Mucosa of rectum (tissue), 2 donors: ENCODE data around the gene METTL9.
"Not testable (repeated sequence)": the region's sequence is repeated elsewhere in the genome, so short reads cannot be mapped to it uniquely, and the experiment has no call there.

Experiments
- H3K27ac ChIP-seq, 2 donors: one replicate each; pipeline ENCODE4 v1.7.0; 2013; ENCODE audit warnings: inconsistent platforms in 2 of 2, low read depth in 2 of 2, low read length in 2 of 2
- H3K27me3 ChIP-seq, 2 donors: one replicate each; pipeline ENCODE4 v1.7.0; 2013; ENCODE audit warnings: low read length in 2 of 2; ENCODE audit not compliant: control insufficient read depth in 2 of 2, insufficient read depth in 2 of 2
- H3K36me3 ChIP-seq, 2 donors: one replicate each; pipeline ENCODE4 v1.7.0; 2013; ENCODE audit warnings: low read length in 2 of 2; ENCODE audit not compliant: control insufficient read depth in 2 of 2, insufficient read depth in 2 of 2
- H3K4me1 ChIP-seq, 2 donors: one replicate each; pipeline ENCODE4 v1.7.0; 2013; ENCODE audit warnings: low read length in 2 of 2, mild to moderate bottlenecking in 1 of 2; ENCODE audit not compliant: control insufficient read depth in 2 of 2, insufficient read depth in 2 of 2
- H3K4me3 ChIP-seq, 2 donors: one replicate each; pipeline ENCODE4 v1.7.0; 2013; ENCODE audit warnings: low read length in 2 of 2
- H3K9ac ChIP-seq, 2 donors: one replicate each; pipeline ENCODE4 v1.7.0; 2013; ENCODE audit warnings: low read length in 2 of 2, low read depth in 1 of 2, mild to moderate bottlenecking in 1 of 2
- H3K9me3 ChIP-seq, 2 donors: one replicate each; pipeline ENCODE4 v1.7.0; 2013; ENCODE audit warnings: low read length in 2 of 2; ENCODE audit not compliant: control insufficient read depth in 2 of 2
- donor health status: healthy.
- donor health status: Normal muscosa, but diverticular disease.

Gene METTL9

GRCh38 chr16:21599122-21600030 is at the start of gene METTL9:
METTL9 (plus strand) TSS chr16:21599577; CDS start chr16:21599734, 157 bp downstream.
- no peaks in the 10 kb centered on the region for H3K9me3 ChIP-seq
- peaks cover 9 to 22% of the 10 kb centered on the region in 2 donors for H3K4me1 ChIP-seq
- H3K9ac ChIP-seq, result peak within 1 kb of the TSS; percentile 97 to 98
- peak within 1 kb of the TSS; percentile 93 to 96 for H3K27ac ChIP-seq
- peak within 1 kb of the TSS; percentile 96 to 99 for H3K4me3 ChIP-seq
- no peaks in the 10 kb centered on the region for H3K36me3 ChIP-seq
- no peaks in the 10 kb centered on the region for H3K27me3 ChIP-seq

- not testable (repeated sequence) for H3K4me1 ChIP-seq, H3K4me3 ChIP-seq, H3K27me3 ChIP-seq, H3K9me3 ChIP-seq, H3K36me3 ChIP-seq, H3K27ac ChIP-seq, H3K9ac ChIP-seq
Observed at GRCh38 chr16:21549975-21550374, 49.4 kb upstream of the METTL9 start.

GRCh38 chr16:21550435-21550834 is 48.9 kb upstream of the METTL9 start:
- not testable (repeated sequence) for H3K9ac ChIP-seq, H3K27me3 ChIP-seq, H3K4me1 ChIP-seq, H3K36me3 ChIP-seq, H3K4me3 ChIP-seq, H3K27ac ChIP-seq, H3K9me3 ChIP-seq

DNA sequence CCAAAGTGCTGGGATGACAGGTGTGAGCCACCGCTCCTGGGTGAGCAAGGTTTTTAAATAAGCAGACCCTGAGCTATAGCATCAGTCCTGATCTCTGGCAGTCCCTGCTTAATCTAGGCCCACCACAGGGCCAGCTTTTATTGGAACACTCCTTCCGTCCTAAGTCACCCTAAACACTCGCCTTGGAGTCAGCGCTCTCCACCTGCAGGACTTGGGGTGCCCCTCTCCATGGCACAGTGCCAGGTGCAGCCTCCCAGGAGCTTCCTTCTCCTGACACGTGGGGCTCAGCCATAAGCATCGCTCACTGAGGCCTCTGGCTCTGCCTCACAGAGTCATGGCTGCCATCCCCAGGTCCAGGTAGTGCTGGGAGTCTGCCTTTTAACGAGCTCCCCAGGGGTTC is 48.3 kb upstream of the METTL9 start:
- H3K9me3 ChIP-seq, H3K27ac ChIP-seq, H3K9ac ChIP-seq, H3K36me3 ChIP-seq, H3K4me3 ChIP-seq, H3K27me3 ChIP-seq, H3K4me1 ChIP-seq: not testable (repeated sequence)

DNA sequence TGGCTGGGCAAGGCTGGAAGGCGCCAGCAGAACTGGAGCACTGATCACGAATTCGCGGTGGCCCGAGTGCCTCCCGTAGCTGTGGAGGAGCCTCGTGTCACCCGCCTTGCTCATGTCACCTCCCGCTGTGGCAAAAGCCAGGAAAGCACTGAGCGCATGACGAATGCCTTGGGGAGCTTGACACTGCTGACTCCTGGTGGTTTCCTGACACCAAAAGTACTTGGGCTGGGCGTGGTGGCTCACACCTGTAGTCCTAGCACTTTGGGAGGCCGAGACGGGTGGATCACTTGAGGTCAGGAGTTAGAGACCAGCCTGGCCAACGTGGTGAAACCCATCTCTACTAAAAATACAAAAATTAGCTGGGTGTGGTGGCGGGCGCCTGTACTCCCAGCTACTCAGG is 47.8 kb upstream of the METTL9 start:
- H3K9me3 ChIP-seq, H3K27ac ChIP-seq, H3K4me3 ChIP-seq, H3K4me1 ChIP-seq, H3K9ac ChIP-seq, H3K36me3 ChIP-seq, H3K27me3 ChIP-seq: not testable (repeated sequence)

- not testable (repeated sequence) for H3K9ac ChIP-seq, H3K4me1 ChIP-seq, H3K27ac ChIP-seq, H3K27me3 ChIP-seq, H3K9me3 ChIP-seq, H3K4me3 ChIP-seq, H3K36me3 ChIP-seq
Observed at GRCh38 chr16:21553481-21554296, 45.7 kb upstream of the METTL9 start.

DNA sequence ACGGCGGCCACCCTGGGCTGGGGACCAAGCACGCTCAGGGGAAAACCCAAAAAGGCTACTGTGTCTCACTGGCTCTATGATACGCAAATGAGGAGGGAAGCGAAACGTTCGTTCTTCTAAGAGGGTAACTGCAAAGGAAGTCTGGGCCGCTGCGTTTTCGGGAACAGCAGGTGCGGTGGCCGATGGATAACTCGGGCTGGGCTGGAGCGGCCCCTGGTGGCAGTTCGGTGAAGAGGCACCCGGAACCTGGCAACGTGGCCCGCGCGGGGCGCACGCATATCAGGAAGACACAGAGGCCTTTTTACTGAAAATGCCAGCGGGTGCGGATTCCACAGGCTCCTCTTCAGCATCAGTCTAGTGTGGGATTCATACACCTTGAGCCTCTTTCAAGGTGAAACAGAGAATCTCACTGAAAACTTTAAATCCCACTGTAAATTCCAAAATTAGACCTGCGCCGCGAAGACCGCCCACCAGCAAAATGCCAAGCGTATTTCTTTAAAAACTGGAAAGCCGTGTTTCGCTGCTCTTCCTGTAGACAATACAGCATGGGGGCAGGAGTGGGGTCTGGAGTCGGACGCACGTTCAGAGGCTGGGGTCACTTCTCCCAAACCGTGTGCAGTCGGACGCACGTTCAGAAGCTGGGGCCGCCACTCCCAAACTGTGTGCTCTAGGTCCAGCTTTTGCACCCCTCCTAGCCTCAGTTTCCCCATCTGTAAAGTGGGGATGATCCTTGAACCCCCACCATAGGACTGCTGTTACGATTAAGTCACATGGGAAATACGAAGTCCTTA is 44.4 kb upstream of the METTL9 start:
- Histone ChIP-seq H3K9me3 (no peaks in the 10 kb centered on the region), H3K27ac (no peak overlapping the region), H3K36me3 (no peaks in the 10 kb centered on the region), H3K4me3 (peak overlapping the region; percentile 21 to 64), H3K4me1 (peaks cover 3 to 8% of the 10 kb centered on the region in 2 donors), H3K9ac (peak overlapping the region; percentile 39 to 65), H3K27me3 (peaks cover 0 to 5% of the 10 kb centered on the region in 2 donors)

DNA sequence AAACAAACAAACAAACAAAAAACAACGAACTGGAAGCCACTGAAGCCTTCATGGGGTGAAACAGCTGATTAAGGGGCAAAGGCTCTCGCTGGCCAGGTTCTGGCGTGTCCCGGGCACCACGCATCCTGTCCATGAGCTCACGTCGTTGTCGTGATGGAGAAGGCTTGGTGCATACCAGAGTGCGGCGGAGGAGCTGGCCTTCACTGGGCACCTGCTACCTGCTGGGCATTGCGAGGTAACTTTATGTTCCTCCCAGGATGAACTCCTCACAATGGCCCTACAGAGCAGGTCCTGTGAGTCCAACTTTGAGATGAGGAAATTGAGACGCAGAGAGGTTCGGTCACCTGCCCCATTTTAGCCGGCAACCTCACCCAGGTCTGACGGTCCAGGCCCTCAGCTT is 43.8 kb upstream of the METTL9 start:
- H3K9ac ChIP-seq, H3K4me3 ChIP-seq, H3K27me3 ChIP-seq, H3K36me3 ChIP-seq, H3K9me3 ChIP-seq, H3K4me1 ChIP-seq, H3K27ac ChIP-seq: not testable (repeated sequence)

DNA sequence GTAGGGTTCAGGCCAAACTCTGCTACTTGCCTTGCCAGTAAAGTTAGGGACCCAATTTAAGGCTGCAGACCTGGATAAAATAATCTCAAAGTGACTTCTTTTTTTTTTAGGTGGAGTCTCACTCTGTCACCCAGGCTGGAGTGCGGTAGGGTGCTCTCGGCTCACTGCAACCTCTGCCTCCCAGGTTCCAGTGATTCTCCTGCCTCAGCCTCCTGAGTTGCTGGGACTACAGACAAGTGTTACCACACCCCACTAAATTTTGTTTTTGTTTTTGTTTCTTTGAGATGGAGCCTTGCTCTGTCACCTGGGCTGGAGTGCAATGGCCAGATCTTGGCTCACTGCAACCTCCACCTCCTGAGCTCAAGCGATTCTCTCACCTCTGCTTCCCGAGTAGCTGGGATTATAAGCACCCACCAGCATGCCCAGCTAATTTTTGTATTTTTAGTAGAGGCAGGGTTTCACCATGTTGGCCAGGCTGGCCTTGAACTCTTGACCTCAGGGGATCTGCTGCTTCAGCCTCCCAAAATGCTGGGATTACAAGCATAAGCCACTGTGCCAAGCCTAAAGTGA is 43.3 kb upstream of the METTL9 start:
- not testable (repeated sequence) for H3K27me3 ChIP-seq, H3K27ac ChIP-seq, H3K4me1 ChIP-seq, H3K36me3 ChIP-seq, H3K4me3 ChIP-seq, H3K9ac ChIP-seq, H3K9me3 ChIP-seq
